Fibroblast of villous mesenchyme (primary cell): ENCODE results near the gene TNC. TPM values are rescaled to one million over a fixed set of nuclear protein-coding genes. Genes with fewer than 3 reads are reported as not detected.

Source experiments
- DNase-seq: peaks from one replicate; pipeline ENCODE4 v3.0.0-alpha.2; 2010; ENCODE audit warnings: low read depth
- H3K4me3 ChIP-seq: 2 replicates; pipeline ENCODE4 v1.5.1; 2011; ENCODE audit warnings: low read depth, mild to moderate bottlenecking, low read length
- total RNA-seq: library from RNA; depleted of rRNA; stranded (reverse); fragments of >200 nt; gene quantifications from 2 replicates; pipeline ENCODE4 v1.2.3, GENCODE V29; 2012
- TF ChIP-seq, protein P1 (sequence below): IDR thresholded peaks from 2 replicates; pipeline ENCODE4 v1.5.1; 2012; ENCODE audit warnings: low read depth, mild to moderate bottlenecking, low read length; ENCODE audit not compliant: insufficient read depth

TNC gene
- total RNA-seq, 1 donor = 371 TPM

DNA sequence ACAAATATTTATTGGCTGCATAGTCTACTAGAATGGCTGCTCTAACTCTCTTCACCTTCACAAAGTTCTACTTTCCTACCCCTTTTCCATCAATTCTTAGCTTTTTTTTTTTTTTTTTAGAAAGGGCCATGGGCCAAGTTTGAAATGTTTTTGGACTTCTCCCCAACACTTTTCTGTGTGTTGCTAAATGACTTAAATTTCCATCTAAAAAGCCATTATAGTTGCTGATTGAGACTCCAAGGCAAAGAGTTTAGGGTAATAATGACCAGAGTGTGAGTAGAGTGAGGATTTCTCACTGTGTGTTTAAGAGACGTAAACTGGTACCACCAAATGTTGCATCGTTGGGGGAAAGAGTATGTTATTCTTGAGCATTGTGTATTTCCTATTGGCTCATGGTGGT, 24.4 kb downstream of the TNC start:
- H3K4me3 ChIP-seq = no peak overlapping the region
- no peak for DNase-seq
- TF ChIP-seq, protein P1, sequence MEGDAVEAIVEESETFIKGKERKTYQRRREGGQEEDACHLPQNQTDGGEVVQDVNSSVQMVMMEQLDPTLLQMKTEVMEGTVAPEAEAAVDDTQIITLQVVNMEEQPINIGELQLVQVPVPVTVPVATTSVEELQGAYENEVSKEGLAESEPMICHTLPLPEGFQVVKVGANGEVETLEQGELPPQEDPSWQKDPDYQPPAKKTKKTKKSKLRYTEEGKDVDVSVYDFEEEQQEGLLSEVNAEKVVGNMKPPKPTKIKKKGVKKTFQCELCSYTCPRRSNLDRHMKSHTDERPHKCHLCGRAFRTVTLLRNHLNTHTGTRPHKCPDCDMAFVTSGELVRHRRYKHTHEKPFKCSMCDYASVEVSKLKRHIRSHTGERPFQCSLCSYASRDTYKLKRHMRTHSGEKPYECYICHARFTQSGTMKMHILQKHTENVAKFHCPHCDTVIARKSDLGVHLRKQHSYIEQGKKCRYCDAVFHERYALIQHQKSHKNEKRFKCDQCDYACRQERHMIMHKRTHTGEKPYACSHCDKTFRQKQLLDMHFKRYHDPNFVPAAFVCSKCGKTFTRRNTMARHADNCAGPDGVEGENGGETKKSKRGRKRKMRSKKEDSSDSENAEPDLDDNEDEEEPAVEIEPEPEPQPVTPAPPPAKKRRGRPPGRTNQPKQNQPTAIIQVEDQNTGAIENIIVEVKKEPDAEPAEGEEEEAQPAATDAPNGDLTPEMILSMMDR = no peak

DNA sequence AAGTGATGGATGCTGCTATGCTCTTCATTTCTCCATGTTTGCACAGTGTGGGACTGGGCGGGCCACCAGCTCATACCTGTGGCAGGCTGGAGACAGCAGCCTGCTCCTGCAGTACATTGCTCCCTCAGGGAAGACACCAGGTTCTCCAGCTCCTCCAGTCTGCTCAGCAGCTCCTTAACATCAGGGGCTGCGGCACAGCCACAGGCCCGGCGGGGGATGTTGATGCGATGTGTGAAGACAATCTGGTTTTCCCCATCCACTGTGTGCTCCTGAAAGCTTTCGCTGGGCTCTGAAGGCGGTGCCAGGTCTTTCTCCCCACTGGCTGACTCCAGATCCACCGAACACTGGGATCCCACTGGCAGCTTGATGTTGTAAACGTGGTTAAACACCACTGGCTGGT, 27.5 kb downstream of the TNC start:
- H3K4me3 ChIP-seq = no peak overlapping the region
- TF ChIP-seq, protein P1 = no peak
- DNase-seq = no peak

DNA sequence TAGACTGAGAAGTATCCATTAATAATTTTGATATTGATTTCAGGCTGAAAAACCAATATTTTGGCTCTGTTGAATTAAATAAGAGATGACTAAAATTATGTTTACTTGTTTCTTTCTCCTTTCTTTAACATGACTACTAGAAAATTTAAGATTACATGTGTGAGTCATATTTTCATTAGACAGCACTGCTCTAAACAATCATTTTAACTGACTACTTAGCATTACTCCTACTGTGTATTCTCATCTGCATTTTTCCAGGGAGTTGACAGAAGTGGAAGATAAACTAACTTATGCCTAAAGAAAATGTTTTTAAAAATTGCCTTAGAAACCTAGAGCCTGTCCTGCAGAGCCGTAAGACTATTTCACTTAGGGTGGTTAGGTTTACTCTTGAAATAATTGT, 29.1 kb downstream of the TNC start:
- peak; percentile 29 for DNase-seq
- TF ChIP-seq, protein P1 = no peak
- no peak overlapping the region for H3K4me3 ChIP-seq

DNA sequence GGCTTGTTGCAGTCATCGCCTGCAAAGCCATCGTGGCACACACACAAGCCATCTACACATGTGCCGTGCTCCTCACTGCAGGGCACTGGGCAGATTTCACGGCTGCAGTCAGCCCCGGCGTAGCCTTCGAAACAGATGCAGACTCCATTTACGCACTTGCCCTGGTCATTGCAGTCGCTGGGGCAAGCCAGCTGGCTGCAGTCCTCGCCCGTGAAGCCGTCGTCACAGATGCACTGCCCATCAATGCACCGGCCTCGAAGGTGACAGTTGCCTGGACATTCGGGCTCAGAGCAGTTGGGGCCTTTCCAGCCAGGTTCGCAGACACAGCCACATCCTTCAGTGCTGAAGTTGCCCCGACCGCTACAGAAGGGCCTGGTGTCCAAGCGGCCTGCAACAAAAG, 31.1 kb downstream of the TNC start:
- H3K4me3 ChIP-seq = no peak overlapping the region
- DNase-seq = no peak
- TF ChIP-seq, protein P1 = no peak

DNA sequence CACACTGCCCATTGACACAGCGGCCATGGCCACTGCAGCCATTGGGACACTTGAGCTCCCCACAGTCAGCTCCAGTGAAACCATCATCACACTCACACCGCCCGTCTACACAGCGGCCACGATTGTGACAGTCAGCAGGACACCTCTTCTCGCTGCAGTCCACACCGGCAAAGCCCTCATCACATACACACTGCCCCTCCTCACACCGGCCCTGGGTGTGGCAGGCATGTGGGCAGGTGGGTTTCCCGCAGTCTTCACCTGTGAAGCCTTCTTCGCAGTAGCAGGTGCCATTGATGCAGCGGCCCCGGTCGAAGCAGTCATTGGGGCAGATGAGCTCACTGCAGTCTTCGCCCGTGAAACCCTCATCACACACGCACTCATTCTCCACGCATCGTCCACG, 31.5 kb downstream of the TNC start:
- DNase-seq = no peak
- H3K4me3 ChIP-seq = no peak overlapping the region
- TF ChIP-seq, protein P1 = no peak

- DNase-seq = no peak
- no peak overlapping the region for H3K4me3 ChIP-seq
- TF ChIP-seq, protein P1 = no peak
Observed at GRCh38 chr9:115085773-115086377, 32.1 kb downstream of the TNC start.

GRCh38 chr9:115084709-115085108, 33.2 kb downstream of the TNC start:
- TF ChIP-seq, protein P1 = no peak
- DNase-seq = no peak
- H3K4me3 ChIP-seq = no peak overlapping the region
